Measurements from ENCODE around the gene NR4A1.

DNA sequence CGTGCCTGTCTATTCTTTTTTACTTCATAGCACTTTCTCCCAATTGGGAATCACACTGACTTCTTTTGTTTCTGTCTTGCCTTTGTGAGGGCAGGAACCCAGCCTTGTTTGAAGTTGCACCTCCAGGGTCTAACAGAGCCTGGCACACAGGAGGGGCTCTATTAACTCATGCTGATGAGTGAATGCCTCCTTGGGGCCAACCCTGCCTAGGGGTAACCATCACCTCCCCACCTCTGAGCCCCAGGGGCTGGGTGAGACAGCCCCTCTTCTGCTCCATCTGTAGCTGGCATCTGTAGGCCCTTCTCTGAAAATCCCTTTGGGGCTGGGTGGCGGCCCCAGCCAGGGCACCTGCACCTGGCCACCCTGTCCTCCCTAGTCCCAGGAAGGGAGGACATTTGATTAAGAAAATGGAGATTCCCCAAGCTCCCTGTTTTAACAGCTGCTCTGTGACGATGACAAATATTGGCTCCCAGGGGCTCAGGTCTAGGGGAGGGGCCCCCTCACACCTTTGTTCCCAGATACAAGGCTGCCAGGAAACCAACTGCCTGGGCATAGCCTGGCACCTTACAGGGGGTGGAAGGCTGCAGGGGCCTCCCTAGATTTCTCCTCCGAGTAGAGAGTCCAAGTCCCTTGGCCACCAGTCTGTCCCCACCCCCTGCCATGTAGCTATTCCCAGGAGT, 32.7 kb upstream of the NR4A1 start:
- TF ChIP-seq POLR2AphosphoS5 (IDR thresholded peaks at IDR 0.05), result no peak
- no peak for TF ChIP-seq CTCF (IDR thresholded peaks at IDR 0.05)

All from prostate gland (tissue), 2 donors.